AG20443 (cell line): Measurements from ENCODE around the gene DMPK.
"Not testable (repeated sequence)": the region's sequence is repeated elsewhere in the genome, so short reads cannot be mapped to it uniquely, and the experiment has no call there.

Experiments
- DNase-seq: peaks from one replicate; pipeline ENCODE4 v3.0.0; 2012; ENCODE audit warnings: low spot score, mixed read lengths

DMPK gene

GRCh38 chr19:45768984-45769782 lies 13.1 kb downstream of the DMPK start, which contains the start of gene SIX5:
TSS of gene SIX5 (minus strand) at chr19:45769252. CDS start at chr19:45768844, 408 bp downstream.
- DNase-seq = peak; percentile 98

DNA sequence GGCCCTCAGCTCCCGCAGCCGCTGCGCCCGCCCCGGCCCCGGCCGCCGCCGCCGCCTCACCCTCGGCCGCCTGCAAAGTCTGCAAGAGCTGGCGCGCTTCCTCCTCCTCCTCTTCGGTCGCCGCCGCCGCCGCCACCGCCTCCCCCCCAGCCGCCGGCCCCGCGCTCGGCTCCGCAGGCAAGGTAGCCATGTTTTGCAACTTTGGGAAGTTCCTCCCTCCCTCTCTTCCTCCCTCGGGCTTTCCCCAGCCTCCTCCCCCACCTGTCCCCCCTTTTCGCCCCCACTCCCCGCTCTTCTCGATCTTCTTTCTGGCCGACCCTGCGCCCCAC lies 13.7 kb downstream of the DMPK start:
- DNase-seq = no peak

DNA sequence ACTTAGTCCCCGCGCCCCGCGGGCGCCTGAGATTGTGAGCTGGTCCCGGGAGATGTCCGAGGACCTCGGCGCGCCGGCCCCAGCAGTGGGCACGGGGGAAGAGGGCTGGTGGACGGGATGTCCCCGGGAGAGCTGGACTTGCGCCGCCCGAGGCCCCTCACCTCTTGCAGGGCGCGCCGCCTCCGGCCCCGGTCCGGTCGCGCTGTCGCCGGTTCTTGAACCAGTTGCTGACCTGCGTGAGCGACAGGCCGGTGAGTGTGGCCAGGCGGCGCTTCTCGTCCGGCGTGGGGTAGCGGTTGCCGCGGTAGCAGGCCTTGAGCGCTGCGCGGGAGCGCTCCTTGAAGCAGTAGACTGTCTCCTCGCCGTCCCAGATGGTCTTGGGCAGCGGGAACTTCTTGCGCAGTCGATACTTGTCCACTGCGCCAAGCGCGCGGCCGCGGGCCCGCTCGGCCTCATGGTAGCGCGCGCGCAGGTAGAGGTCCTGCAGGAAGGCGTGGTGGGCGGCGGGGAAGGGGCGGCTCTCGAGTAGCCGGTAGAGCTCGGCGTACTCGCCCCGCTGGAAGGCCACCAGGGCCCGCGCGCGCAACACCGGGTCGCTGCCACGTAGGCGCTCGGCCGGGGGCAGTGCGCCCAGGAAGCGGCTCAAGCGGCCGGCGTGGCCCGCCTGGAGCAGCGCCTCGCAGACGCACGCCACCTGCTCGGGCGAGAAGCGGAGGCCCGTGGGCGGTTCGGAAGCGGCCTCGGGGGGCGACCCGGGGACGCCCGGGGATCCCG lies 14.2 kb downstream of the DMPK start:
- DNase-seq = peak; percentile 47

- DNase-seq = peak; percentile 87
These were observed 14.8 kb downstream of the DMPK start for GRCh38 chr19:45767410-45767880.

- DNase-seq = peak; percentile 62
These were observed 15.4 kb downstream of the DMPK start for GRCh38 chr19:45766869-45767346.

GRCh38 chr19:45766296-45766868 lies 15.9 kb downstream of the DMPK start:
- no peak for DNase-seq

GRCh38 chr19:45765702-45766295 lies 16.5 kb downstream of the DMPK start:
- DNase-seq = no peak

DNA sequence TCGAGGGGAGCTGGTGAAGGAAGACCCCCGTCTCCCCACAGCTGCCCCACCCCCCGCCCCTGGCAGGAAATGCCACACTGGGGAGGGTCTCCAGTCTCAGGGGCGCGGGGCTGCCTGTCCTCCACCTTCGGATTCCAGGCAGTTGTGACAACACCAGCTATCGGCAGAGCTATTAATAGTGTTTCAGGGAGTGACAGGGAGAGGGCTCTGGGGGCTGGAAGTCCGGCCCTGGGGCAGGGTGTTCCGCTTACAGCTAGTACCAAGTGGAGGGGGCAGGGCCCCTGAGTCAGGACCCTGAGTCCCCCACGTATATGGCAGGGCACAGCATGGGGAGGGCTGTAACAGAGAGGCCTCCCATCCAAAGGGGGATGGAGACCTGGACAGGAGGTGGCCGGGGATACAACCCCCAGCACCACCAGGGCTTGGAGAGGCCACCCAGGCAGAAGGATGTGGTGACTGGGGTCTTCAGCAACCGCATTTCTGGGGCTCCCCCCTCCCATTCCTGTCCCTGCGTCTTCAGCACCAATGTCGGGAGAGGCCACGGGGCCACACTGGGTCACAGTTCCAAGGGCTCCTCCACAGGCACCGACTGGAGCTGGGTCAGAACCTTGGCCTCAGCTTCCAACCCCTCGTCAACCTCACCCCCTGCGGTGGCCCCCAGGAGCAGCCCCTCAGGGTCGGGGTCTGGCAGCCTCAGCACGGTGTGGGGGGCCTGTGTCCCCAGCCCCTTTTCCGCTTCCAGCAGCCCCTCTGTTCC lies 17.2 kb downstream of the DMPK start:
- no peak for DNase-seq

DNA sequence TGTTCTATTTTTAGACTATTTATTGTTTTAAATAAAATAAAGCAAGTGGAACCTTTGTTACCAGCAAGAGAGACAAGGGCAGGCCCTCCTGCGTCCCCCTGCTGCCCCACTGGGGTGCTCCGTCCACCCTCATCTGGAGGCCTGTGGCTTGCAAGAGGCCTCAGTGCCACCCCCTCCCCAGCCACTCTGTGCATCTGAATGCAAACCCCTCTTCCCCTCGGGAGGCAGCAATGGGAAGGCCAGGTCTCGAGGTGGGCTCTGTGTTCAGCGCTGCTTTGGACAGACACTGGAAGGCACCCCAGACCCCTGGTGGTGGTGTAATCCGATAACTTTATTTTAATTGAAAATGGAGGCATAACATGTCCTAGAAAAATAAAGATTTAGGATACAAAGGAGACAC lies 17.8 kb downstream of the DMPK start:
- no peak for DNase-seq

DNA sequence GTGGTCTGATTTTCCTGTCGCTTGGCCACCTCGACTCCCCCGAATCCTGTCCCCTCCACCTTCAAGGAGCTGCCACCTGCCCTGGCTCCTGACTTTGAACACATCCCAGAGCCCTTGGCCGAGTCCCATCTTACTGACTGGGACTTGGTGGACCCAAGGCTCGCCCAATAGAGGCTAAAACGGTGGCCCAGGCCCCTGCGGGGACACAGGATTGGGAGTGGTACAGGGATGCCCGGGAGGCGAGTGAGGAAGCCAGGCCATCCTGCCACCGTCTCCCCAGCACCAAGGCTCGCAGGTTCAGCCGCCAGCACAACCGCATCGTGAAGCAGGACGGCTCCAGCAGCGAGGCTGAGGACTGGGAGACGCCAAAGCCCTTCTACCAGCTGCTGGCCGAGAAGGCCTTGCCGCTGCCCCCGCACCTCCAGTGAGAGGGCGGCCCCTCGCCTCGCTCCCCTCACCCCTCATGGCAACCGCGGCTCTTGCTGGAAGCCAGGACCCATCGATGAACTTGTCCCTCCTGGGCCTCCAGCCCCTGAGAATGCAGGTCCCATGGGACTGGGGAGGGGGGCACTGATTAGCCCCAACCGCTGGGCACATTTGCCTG lies 18.5 kb downstream of the DMPK start:
- no peak for DNase-seq

GRCh38 chr19:45762870-45763631 lies 19.2 kb downstream of the DMPK start:
- DNase-seq = no peak

GRCh38 chr19:45761714-45762113 lies 20.6 kb downstream of the DMPK start:
- no peak for DNase-seq

GRCh38 chr19:45758921-45759320 lies 23.4 kb downstream of the DMPK start:
- DNase-seq = no peak

DNA sequence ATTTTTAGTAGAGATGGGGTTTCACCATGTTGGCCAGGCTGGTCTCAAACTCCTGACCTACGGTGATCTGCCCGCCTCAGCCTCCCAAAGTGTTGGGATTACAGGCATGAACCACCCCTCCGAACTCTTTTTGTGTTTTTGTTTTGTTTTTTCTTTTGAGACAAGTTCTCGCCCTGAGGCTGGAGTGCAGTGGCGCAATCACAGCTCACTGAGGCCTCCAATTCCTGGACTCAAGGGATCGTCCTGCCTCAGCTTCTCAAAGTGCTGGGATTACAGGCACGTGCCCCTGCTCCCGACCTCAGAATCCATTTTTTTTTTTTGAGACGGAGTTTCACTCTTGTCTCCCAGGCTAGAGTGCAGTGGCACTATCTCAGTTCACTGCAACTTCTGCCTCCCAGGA lies 24.6 kb downstream of the DMPK start:
- DNase-seq = no peak

DNA sequence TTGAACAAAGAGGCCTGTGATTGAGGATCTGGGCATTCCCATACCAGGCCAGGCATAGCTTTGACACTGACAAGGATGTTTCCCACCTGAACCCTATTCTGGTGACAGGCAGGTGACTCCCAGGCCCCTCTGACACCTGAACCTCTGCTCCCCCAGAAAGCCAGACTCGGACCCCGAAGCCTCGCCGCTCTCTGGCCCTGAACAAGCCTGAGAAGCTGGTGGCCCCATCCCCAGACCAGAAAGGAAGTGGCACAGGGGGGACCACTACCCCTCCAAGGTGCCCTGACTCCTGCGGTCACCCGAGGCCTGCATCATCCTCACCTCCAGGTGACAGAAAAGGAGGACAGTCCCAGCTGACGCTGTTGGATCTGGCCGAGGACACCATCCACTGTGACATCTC lies 28.0 kb downstream of the DMPK start:
- DNase-seq = no peak

DNA sequence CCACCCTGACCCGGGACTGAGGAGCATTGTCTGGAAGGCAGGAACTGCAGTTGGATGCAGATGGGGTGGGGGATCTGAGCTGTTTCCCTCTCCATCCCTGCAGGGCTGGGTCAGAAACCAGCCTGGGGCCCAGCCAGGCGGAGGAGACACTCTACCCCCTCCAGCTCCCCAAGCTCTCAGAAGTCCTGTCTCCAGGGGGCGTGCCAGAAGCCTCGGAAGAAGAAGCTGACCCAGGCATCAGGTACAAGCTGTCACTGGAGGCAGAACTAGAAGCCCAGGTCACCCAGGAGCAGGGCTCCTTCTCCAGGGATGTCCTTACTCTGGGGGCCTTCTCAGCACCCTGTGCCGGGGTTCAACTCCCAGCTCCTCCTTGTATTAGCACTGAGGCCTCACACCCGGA lies 28.7 kb downstream of the DMPK start:
- DNase-seq = no peak

DNA sequence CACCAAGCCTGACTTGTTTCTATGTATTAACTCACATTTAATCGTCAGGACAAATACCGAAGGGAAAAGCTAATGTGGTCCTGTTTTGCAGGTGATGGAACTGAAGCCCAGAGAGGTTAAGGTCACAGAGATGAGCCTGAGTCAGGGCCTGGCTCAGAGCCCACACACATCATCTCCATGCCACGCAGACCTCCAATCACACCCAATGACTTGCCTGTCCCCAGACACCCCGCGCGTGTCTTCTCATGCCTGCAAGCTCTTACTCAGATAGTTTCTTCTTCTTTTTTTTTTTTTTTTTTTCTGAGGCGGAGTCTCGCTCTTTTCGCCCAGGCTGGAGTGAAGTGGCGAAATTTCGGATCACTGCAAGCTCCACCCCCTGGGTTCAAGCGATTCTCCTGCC lies 29.7 kb downstream of the DMPK start:
- DNase-seq = no peak

DNA sequence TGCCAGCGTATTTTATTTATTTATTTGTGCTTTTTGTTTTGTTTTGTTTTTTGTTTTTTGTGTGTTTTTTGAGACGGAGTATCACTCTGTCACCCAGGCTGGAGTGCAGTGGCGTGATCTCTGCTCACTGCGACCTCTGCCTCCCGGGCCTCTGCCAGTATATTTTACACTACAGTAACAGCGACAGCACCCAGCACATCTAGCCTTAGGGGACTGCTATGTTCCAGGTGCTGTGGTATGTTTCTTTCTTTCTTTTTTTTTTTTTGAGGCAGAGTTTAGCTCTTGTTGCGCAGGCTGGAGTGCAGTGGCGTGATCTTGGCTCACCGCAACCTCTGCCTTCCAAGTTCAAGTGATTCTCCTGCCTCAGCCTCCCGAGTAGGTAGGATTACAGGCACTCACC lies 30.8 kb downstream of the DMPK start:
- DNase-seq = not testable (repeated sequence)

GRCh38 chr19:45747513-45747912 lies 34.8 kb downstream of the DMPK start:
- DNase-seq = no peak

- DNase-seq = peak; percentile 52
These were observed 35.4 kb downstream of the DMPK start for GRCh38 chr19:45746866-45747265.
